ENCODE data around the gene FILIP1L. TPM values are rescaled to one million over a fixed set of nuclear protein-coding genes. Genes with fewer than 3 reads are reported as not detected.

Gene FILIP1L
- total RNA-seq, 2 donors from 2014 or later, result 270 to 279 TPM

DNA sequence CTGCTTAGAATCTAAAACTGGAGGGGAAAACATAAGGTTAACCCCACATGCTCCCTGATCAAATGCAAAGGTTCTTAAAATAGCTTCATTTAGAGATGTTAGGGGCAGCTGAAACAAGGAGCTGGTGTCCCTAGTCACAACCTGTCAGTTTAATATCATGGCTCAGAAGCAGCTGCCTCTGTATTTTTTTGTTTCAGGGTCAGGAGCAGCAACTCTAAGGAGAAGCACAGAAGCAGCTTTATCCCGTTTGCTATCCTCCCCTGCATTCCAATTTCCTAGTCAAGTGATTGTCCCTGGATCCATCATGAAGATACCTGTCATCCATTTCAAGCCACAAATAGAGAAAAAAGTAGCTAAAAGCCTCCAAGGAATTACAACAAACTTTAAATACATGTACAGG, 4.1 kb downstream of the FILIP1L start:
- TF ChIP-seq, protein P1, sequence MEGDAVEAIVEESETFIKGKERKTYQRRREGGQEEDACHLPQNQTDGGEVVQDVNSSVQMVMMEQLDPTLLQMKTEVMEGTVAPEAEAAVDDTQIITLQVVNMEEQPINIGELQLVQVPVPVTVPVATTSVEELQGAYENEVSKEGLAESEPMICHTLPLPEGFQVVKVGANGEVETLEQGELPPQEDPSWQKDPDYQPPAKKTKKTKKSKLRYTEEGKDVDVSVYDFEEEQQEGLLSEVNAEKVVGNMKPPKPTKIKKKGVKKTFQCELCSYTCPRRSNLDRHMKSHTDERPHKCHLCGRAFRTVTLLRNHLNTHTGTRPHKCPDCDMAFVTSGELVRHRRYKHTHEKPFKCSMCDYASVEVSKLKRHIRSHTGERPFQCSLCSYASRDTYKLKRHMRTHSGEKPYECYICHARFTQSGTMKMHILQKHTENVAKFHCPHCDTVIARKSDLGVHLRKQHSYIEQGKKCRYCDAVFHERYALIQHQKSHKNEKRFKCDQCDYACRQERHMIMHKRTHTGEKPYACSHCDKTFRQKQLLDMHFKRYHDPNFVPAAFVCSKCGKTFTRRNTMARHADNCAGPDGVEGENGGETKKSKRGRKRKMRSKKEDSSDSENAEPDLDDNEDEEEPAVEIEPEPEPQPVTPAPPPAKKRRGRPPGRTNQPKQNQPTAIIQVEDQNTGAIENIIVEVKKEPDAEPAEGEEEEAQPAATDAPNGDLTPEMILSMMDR (IDR thresholded peaks at IDR 0.05), result no peak
- ATAC-seq (ENCODE audit: insufficient number of reproducible peaks, low FRiP score, low read depth) (no peak), DNase-seq (ENCODE audit: low spot score) (no peak)
- H3K27ac ChIP-seq, result peak overlapping the region; percentile 39 to 58
- no peaks in the 10 kb centered on the region for H3K36me3 ChIP-seq
- H3K4me1 ChIP-seq (ENCODE audit: control insufficient read depth in 1 of 2, low read depth in 2 of 2), result peaks cover 22 to 62% of the 10 kb centered on the region in 2 donors
- no peaks in the 10 kb centered on the region for H3K9me3 ChIP-seq
- no peaks in the 10 kb centered on the region for H3K27me3 ChIP-seq (replicated peaks; ENCODE audit: insufficient read depth)
- H3K4me3 ChIP-seq, result no peak overlapping the region

- no peak for ATAC-seq (ENCODE audit: insufficient number of reproducible peaks, low FRiP score, low read depth)
- peak overlapping the region; percentile 8 to 62 for H3K27ac ChIP-seq
- H3K27me3 ChIP-seq (replicated peaks; ENCODE audit: insufficient read depth), result no peaks in the 10 kb centered on the region
- H3K4me1 ChIP-seq (ENCODE audit: control insufficient read depth in 1 of 2, low read depth in 2 of 2), result peaks cover 25 to 77% of the 10 kb centered on the region in 2 donors
- H3K9me3 ChIP-seq, result no peaks in the 10 kb centered on the region
- no peak for DNase-seq (ENCODE audit: low spot score)
- H3K4me3 ChIP-seq, result no peak overlapping the region
- no peaks in the 10 kb centered on the region for H3K36me3 ChIP-seq
- TF ChIP-seq, protein P1 (IDR thresholded peaks at IDR 0.05), result no peak
Observed at GRCh38 chr3:100108464-100109079, 5.7 kb downstream of the FILIP1L start.

GRCh38 chr3:100107221-100107814, 7.0 kb downstream of the FILIP1L start:
- H3K36me3 ChIP-seq, result no peaks in the 10 kb centered on the region
- H3K4me3 ChIP-seq, result no peak overlapping the region
- H3K4me1 ChIP-seq (ENCODE audit: control insufficient read depth in 1 of 2, low read depth in 2 of 2), result peaks cover 25 to 90% of the 10 kb centered on the region in 2 donors
- DNase-seq (ENCODE audit: low spot score), result no peak
- no peaks in the 10 kb centered on the region for H3K27me3 ChIP-seq (replicated peaks; ENCODE audit: insufficient read depth)
- no peak for ATAC-seq (ENCODE audit: insufficient number of reproducible peaks, low FRiP score, low read depth)
- H3K27ac ChIP-seq, result peak overlapping the region; percentile 8 to 62
- H3K9me3 ChIP-seq, result no peaks in the 10 kb centered on the region
- TF ChIP-seq, protein P1 (IDR thresholded peaks at IDR 0.05), result no peak

- Histone ChIP-seq H3K4me1 (ENCODE audit: control insufficient read depth in 1 of 2, low read depth in 2 of 2) (peaks cover 25 to 90% of the 10 kb centered on the region in 2 donors), H3K9me3 (no peaks in the 10 kb centered on the region), H3K27ac (peak overlapping the region; percentile 62 to 77), H3K4me3 (no peak overlapping the region), H3K27me3 (replicated peaks; ENCODE audit: insufficient read depth) (no peaks in the 10 kb centered on the region), H3K36me3 (no peaks in the 10 kb centered on the region)
- ATAC-seq (ENCODE audit: insufficient number of reproducible peaks, low FRiP score, low read depth), result no peak
- TF ChIP-seq, protein P1 (IDR thresholded peaks at IDR 0.05), result no peak
- DNase-seq (ENCODE audit: low spot score), result no peak
Observed at GRCh38 chr3:100106531-100107141, 7.7 kb downstream of the FILIP1L start.

DNA sequence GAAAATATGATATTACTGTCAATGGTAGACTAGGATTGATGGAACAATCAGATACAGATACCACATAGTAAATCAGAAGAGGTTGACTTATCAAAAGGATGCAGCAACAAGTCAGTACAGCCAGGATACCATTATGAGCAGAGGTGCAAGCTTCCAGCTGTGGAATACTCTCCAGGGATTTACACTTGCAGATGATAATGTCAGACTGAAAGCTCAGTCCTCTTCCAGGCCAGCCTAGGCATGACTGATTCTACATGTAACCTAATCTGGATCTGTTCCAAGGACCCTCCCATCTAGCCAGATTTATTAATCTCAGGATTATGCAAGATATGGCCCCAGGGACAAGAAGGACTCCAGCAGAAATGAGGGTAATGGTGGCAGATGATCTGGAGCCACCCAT, 8.2 kb downstream of the FILIP1L start:
- H3K27me3 ChIP-seq (replicated peaks; ENCODE audit: insufficient read depth), result no peaks in the 10 kb centered on the region
- DNase-seq (ENCODE audit: low spot score) (no peak), ATAC-seq (ENCODE audit: insufficient number of reproducible peaks, low FRiP score, low read depth) (no peak)
- H3K4me3 ChIP-seq, result no peak overlapping the region
- H3K36me3 ChIP-seq, result no peaks in the 10 kb centered on the region
- H3K4me1 ChIP-seq (ENCODE audit: control insufficient read depth in 1 of 2, low read depth in 2 of 2), result peaks cover 24 to 85% of the 10 kb centered on the region in 2 donors
- TF ChIP-seq, protein P1 (IDR thresholded peaks at IDR 0.05), result no peak
- H3K9me3 ChIP-seq, result no peaks in the 10 kb centered on the region
- H3K27ac ChIP-seq, result peak overlapping the region; percentile 62 to 77
